ENCODE measurements around the gene HOXA7. TPM values are rescaled to one million over a fixed set of nuclear protein-coding genes. Genes with fewer than 3 reads are reported as not detected.

HOXA7 gene
- total and polyA plus RNA-seq, 10 of the 15 experiments (the other 5 are each of a cell fraction or from before 2014, with no cell fraction given), result not detected

- TF ChIP-seq E2F8 (IDR thresholded peaks at IDR 0.05; ENCODE audit: low read depth, partially characterized antibody), result no peak
- no peak for TF ChIP-seq STAT3 (IDR thresholded peaks at IDR 0.05; ENCODE audit: low read depth, low read length)
- TF ChIP-seq ZZZ3 (IDR thresholded peaks at IDR 0.05; ENCODE audit: control insufficient read depth, insufficient read length, low read depth), result no peak
- TF ChIP-seq, protein P1, sequence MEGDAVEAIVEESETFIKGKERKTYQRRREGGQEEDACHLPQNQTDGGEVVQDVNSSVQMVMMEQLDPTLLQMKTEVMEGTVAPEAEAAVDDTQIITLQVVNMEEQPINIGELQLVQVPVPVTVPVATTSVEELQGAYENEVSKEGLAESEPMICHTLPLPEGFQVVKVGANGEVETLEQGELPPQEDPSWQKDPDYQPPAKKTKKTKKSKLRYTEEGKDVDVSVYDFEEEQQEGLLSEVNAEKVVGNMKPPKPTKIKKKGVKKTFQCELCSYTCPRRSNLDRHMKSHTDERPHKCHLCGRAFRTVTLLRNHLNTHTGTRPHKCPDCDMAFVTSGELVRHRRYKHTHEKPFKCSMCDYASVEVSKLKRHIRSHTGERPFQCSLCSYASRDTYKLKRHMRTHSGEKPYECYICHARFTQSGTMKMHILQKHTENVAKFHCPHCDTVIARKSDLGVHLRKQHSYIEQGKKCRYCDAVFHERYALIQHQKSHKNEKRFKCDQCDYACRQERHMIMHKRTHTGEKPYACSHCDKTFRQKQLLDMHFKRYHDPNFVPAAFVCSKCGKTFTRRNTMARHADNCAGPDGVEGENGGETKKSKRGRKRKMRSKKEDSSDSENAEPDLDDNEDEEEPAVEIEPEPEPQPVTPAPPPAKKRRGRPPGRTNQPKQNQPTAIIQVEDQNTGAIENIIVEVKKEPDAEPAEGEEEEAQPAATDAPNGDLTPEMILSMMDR (IDR thresholded peaks at IDR 0.05 in 2 of 3, conservative IDR thresholded peaks at IDR 0.05 in 1 of 3; ENCODE audit: control insufficient read depth in 2 of 3, extremely low read depth in 1 of 3, insufficient read depth in 1 of 3, low read depth in 3 of 3, low read length in 3 of 3), result no peak
- TF ChIP-seq GATAD2B (conservative IDR thresholded peaks at IDR 0.05; ENCODE audit: low read depth), result no peak
Measured at GRCh38 chr7:27122077-27122910, 34.2 kb downstream of the HOXA7 start (continued).

- POLR2A ChIA-PET, result no interaction called here
- in situ Hi-C loops (cut with MboI) (no loop called here), intact Hi-C loops (cut with micrococcal nuclease; ENCODE audit: unreplicated experiment) (no loop called here)
- Histone ChIP-seq H3K79me2 (ENCODE audit: control insufficient read depth, insufficient read depth, low read length) (no peaks in the 10 kb centered on the region), H3K36me3 (ENCODE audit: control insufficient read depth in 2 of 2, insufficient read depth in 2 of 2, low read length in 1 of 2) (no peaks in the 10 kb centered on the region), H3K27ac (ENCODE audit: control insufficient read depth, insufficient read depth) (no peak overlapping the region), H3K9me3 (replicated peaks; ENCODE audit: control insufficient read depth, insufficient read depth, low read length) (no peaks in the 10 kb centered on the region), H3K9ac (ENCODE audit: control insufficient read depth, insufficient read depth, low read length) (no peak overlapping the region), H4K20me1 (ENCODE audit: control insufficient read depth, insufficient read depth) (no peaks in the 10 kb centered on the region), H2AFZ (ENCODE audit: control insufficient read depth, low read depth, low read length) (no peak overlapping the region), H3K4me2 (ENCODE audit: control insufficient read depth, insufficient read depth) (no peak overlapping the region), H3K4me3 (no peak overlapping the region), H3K4me1 (ENCODE audit: control insufficient read depth, insufficient read depth, low read length) (no peaks in the 10 kb centered on the region), H3K27me3 (replicated peaks in 1 of 2; ENCODE audit: control insufficient read depth in 2 of 2, insufficient read depth in 2 of 2, low read length in 1 of 2) (no peaks in the 10 kb centered on the region; a peak in 2 of 4 replicates)
- no TSS peak for BruUV-seq (replicated peaks)
- 61% methylated on average over 7 of the region's 7 CpGs for WGBS (ENCODE audit: insufficient coverage, insufficient replicate concordance, low lambda C conversion rate, missing lambda C conversion rate)
- SMC1A ChIA-PET (ENCODE audit: uncharacterized antibody, unreplicated experiment), result interaction anchor here (1.1 kb wide), 1 partner anchor 10 kb away, joined by 3 read pairs; no protein-coding TSS in a partner anchor
- DNase-seq (ENCODE audit: low read depth, low spot score) (no peak), FAIRE-seq (no peak), ATAC-seq (no peak)
- CTCF ChIA-PET, result no interaction called here
- RAD21 ChIA-PET (ENCODE audit: unreplicated experiment), result no interaction called here
- TF ChIP-seq, protein P1 (IDR thresholded peaks at IDR 0.05 in 2 of 3, conservative IDR thresholded peaks at IDR 0.05 in 1 of 3; ENCODE audit: control insufficient read depth in 2 of 3, extremely low read depth in 1 of 3, insufficient read depth in 1 of 3, low read depth in 3 of 3, low read length in 3 of 3), result no peak
- TF ChIP-seq, protein P2, sequence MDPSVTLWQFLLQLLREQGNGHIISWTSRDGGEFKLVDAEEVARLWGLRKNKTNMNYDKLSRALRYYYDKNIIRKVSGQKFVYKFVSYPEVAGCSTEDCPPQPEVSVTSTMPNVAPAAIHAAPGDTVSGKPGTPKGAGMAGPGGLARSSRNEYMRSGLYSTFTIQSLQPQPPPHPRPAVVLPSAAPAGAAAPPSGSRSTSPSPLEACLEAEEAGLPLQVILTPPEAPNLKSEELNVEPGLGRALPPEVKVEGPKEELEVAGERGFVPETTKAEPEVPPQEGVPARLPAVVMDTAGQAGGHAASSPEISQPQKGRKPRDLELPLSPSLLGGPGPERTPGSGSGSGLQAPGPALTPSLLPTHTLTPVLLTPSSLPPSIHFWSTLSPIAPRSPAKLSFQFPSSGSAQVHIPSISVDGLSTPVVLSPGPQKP (IDR thresholded peaks at IDR 0.05; ENCODE audit: low read depth, low read length), result no peak
- no peak for TF ChIP-seq RCOR1 (conservative IDR thresholded peaks at IDR 0.05; ENCODE audit: low read depth, low read length)
Measured at GRCh38 chr7:27121684-27122076, 34.8 kb downstream of the HOXA7 start.
